Muscle layer of duodenum (tissue), 2 donors: Measurements from ENCODE around the gene HRNR.
"Not testable (repeated sequence)": the region's sequence is repeated elsewhere in the genome, so short reads cannot be mapped to it uniquely, and the experiment has no call there.

Experiments
- H3K27ac ChIP-seq: one replicate; pipeline ENCODE4 v1.7.0; 2013; ENCODE audit warnings: mild to moderate bottlenecking, low read length
- H3K27me3 ChIP-seq: one replicate; pipeline ENCODE4 v1.7.0; 2013; ENCODE audit warnings: low read depth, mild to moderate bottlenecking, control low read depth, low read length
- H3K36me3 ChIP-seq, 2 donors: one replicate each; pipeline ENCODE4 v1.7.0; 2013; ENCODE audit warnings: low read length in 2 of 2, control low read depth in 1 of 2, mild to moderate bottlenecking in 1 of 2; ENCODE audit not compliant: insufficient read depth in 2 of 2, control insufficient read depth in 1 of 2
- H3K4me1 ChIP-seq, 2 donors: one replicate each; pipeline ENCODE4 v1.7.0; 2013; ENCODE audit warnings: low read length in 2 of 2, mild to moderate bottlenecking in 2 of 2, control low read depth in 1 of 2, moderate library complexity in 1 of 2; ENCODE audit not compliant: insufficient read depth in 2 of 2, control insufficient read depth in 1 of 2
- H3K4me3 ChIP-seq, 2 donors: one replicate each; pipeline ENCODE4 v1.7.0; 2013; ENCODE audit warnings: low read length in 2 of 2, low read depth in 1 of 2, mild to moderate bottlenecking in 1 of 2
- H3K9me3 ChIP-seq, 2 donors: one replicate each; pipeline ENCODE4 v1.7.0; 2013; ENCODE audit warnings: low read length in 2 of 2, control low read depth in 1 of 2, mild to moderate bottlenecking in 1 of 2; ENCODE audit not compliant: control insufficient read depth in 1 of 2
- donor health status: healthy.

The HRNR gene

GRCh38 chr1:152224093-152224492 lies at the start of gene HRNR:
TSS of gene HRNR (minus strand) at chr1:152224193. CDS start at chr1:152223253, 940 bp downstream.
- H3K4me1 ChIP-seq = no peaks in the 10 kb centered on the region
- no peaks in the 10 kb centered on the region for H3K27me3 ChIP-seq
- peaks cover 0 to 5% of the 10 kb centered on the region in 2 donors for H3K9me3 ChIP-seq
- no peak within 1 kb of the TSS for H3K4me3 ChIP-seq
- H3K36me3 ChIP-seq = peaks cover 0 to 2% of the 10 kb centered on the region in 2 donors
- H3K27ac ChIP-seq = no peak within 1 kb of the TSS

GRCh38 chr1:152256394-152256793 lies 32.4 kb upstream of the HRNR start:
- H3K36me3 ChIP-seq = peaks cover 5 to 17% of the 10 kb centered on the region in 2 donors
- H3K27ac ChIP-seq, H3K4me1 ChIP-seq, H3K4me3 ChIP-seq, H3K27me3 ChIP-seq: not testable (repeated sequence)
- peaks cover 0 to 15% of the 10 kb centered on the region in 2 donors for H3K9me3 ChIP-seq

GRCh38 chr1:152252157-152252556 lies 28.2 kb upstream of the HRNR start:
- no peaks in the 10 kb centered on the region for H3K9me3 ChIP-seq
- no peaks in the 10 kb centered on the region for H3K4me1 ChIP-seq
- no peak overlapping the region for H3K27ac ChIP-seq
- H3K36me3 ChIP-seq = peaks cover 5 to 7% of the 10 kb centered on the region in 2 donors
- no peaks in the 10 kb centered on the region for H3K27me3 ChIP-seq
- H3K4me3 ChIP-seq = no peak overlapping the region

- Histone ChIP-seq H3K36me3 (peaks cover 5 to 7% of the 10 kb centered on the region in 2 donors), H3K9me3 (no peaks in the 10 kb centered on the region), H3K4me3 (no peak overlapping the region), H3K4me1 (no peaks in the 10 kb centered on the region), H3K27ac (no peak overlapping the region), H3K27me3 (no peaks in the 10 kb centered on the region)
Measured at GRCh38 chr1:152251391-152251790, 27.4 kb upstream of the HRNR start.

- Histone ChIP-seq H3K4me3 (no peak overlapping the region), H3K9me3 (no peaks in the 10 kb centered on the region), H3K27ac (no peak overlapping the region)
Measured at GRCh38 chr1:152247316-152247715, 23.3 kb upstream of the HRNR start.

GRCh38 chr1:152244576-152245273 lies 20.7 kb upstream of the HRNR start:
- Histone ChIP-seq H3K4me1 (no peaks in the 10 kb centered on the region), H3K27ac (no peak overlapping the region), H3K9me3 (no peaks in the 10 kb centered on the region), H3K27me3 (no peaks in the 10 kb centered on the region), H3K36me3 (no peaks in the 10 kb centered on the region), H3K4me3 (no peak overlapping the region)

More at GRCh38 chr1:152247316-152247715, 23.3 kb upstream of the HRNR start:
- no peaks in the 10 kb centered on the region for H3K4me1 ChIP-seq
- no peaks in the 10 kb centered on the region for H3K36me3 ChIP-seq
- no peaks in the 10 kb centered on the region for H3K27me3 ChIP-seq

GRCh38 chr1:152237093-152237492 lies 13.1 kb upstream of the HRNR start:
- Histone ChIP-seq H3K9me3 (no peaks in the 10 kb centered on the region), H3K4me3 (no peak overlapping the region), H3K36me3 (no peaks in the 10 kb centered on the region), H3K4me1 (no peaks in the 10 kb centered on the region), H3K27ac (no peak overlapping the region), H3K27me3 (no peaks in the 10 kb centered on the region)

GRCh38 chr1:152228831-152229230 lies 4.8 kb upstream of the HRNR start:
- no peak overlapping the region for H3K27ac ChIP-seq
- H3K9me3 ChIP-seq = no peaks in the 10 kb centered on the region
- no peaks in the 10 kb centered on the region for H3K4me1 ChIP-seq
- peaks cover 0 to 2% of the 10 kb centered on the region in 2 donors for H3K36me3 ChIP-seq
- no peak overlapping the region for H3K4me3 ChIP-seq
- no peaks in the 10 kb centered on the region for H3K27me3 ChIP-seq

- Histone ChIP-seq H3K4me3 (no peak overlapping the region), H3K36me3 (peaks cover 0 to 2% of the 10 kb centered on the region in 2 donors), H3K27ac (no peak overlapping the region), H3K9me3 (no peaks in the 10 kb centered on the region), H3K27me3 (no peaks in the 10 kb centered on the region), H3K4me1 (no peaks in the 10 kb centered on the region)
Measured at GRCh38 chr1:152227310-152227928, 3.4 kb upstream of the HRNR start.

GRCh38 chr1:152225678-152226077 lies 1.7 kb upstream of the HRNR start:
- no peak overlapping the region for H3K4me3 ChIP-seq
- no peak overlapping the region for H3K27ac ChIP-seq
- H3K4me1 ChIP-seq = no peaks in the 10 kb centered on the region
- no peaks in the 10 kb centered on the region for H3K27me3 ChIP-seq
- H3K36me3 ChIP-seq = peaks cover 0 to 2% of the 10 kb centered on the region in 2 donors
- H3K9me3 ChIP-seq = no peaks in the 10 kb centered on the region

- Histone ChIP-seq H3K27me3 (no peaks in the 10 kb centered on the region), H3K27ac (no peak overlapping the region), H3K4me3 (no peak overlapping the region), H3K36me3 (peaks cover 0 to 2% of the 10 kb centered on the region in 2 donors), H3K9me3 (peaks cover 0 to 5% of the 10 kb centered on the region in 2 donors), H3K4me1 (no peaks in the 10 kb centered on the region)
Measured at GRCh38 chr1:152220166-152221163, 3.5 kb downstream of the HRNR start.
